PFSK-1 (cell line): ENCODE data around the gene ITPA.

Experiments used
- FOXP2 ChIP-seq: optimal IDR thresholded peaks from 2 replicates; pipeline ENCODE3; 2011; ENCODE audit warnings: borderline replicate concordance, control low read depth, inconsistent platforms; ENCODE audit not compliant: insufficient read depth; ENCODE audit errors: extremely low read length, extremely low read depth
- POLR2AphosphoS5 ChIP-seq: IDR thresholded peaks from 2 replicates; pipeline ENCODE4 v1.6.1; 2012; ENCODE audit warnings: low read depth, mild to moderate bottlenecking, control low read depth, low read length, moderate library complexity
- SIN3A ChIP-seq: IDR thresholded peaks from 2 replicates; pipeline ENCODE4 v1.6.1; 2012; ENCODE audit warnings: mild to moderate bottlenecking, low read length, moderate library complexity, borderline replicate concordance; ENCODE audit not compliant: insufficient read depth
- TAF1 ChIP-seq: IDR thresholded peaks from 2 replicates; pipeline ENCODE4 v1.6.1; 2012; ENCODE audit warnings: low read length, control low read depth, borderline replicate concordance; ENCODE audit not compliant: insufficient read depth
- TF ChIP-seq, protein P1 (sequence below), 2 experiments: IDR thresholded peaks; 2 replicates each; pipeline versions ENCODE4 v1.6.1 to v1.8.0; 2011 to 2012; ENCODE audit warnings: low read depth in 2 of 2, low read length in 2 of 2, control low read depth in 1 of 2, inconsistent platforms in 1 of 2, mild to moderate bottlenecking in 1 of 2, moderate library complexity in 1 of 2; ENCODE audit not compliant: insufficient read depth in 1 of 2

The ITPA gene

GRCh38 chr20:3177746-3178485 lies 31.4 kb upstream of the ITPA start:
- TF ChIP-seq TAF1 (no peak), FOXP2 (no peak), POLR2AphosphoS5 (no peak), SIN3A (no peak)
- TF ChIP-seq, protein P1, sequence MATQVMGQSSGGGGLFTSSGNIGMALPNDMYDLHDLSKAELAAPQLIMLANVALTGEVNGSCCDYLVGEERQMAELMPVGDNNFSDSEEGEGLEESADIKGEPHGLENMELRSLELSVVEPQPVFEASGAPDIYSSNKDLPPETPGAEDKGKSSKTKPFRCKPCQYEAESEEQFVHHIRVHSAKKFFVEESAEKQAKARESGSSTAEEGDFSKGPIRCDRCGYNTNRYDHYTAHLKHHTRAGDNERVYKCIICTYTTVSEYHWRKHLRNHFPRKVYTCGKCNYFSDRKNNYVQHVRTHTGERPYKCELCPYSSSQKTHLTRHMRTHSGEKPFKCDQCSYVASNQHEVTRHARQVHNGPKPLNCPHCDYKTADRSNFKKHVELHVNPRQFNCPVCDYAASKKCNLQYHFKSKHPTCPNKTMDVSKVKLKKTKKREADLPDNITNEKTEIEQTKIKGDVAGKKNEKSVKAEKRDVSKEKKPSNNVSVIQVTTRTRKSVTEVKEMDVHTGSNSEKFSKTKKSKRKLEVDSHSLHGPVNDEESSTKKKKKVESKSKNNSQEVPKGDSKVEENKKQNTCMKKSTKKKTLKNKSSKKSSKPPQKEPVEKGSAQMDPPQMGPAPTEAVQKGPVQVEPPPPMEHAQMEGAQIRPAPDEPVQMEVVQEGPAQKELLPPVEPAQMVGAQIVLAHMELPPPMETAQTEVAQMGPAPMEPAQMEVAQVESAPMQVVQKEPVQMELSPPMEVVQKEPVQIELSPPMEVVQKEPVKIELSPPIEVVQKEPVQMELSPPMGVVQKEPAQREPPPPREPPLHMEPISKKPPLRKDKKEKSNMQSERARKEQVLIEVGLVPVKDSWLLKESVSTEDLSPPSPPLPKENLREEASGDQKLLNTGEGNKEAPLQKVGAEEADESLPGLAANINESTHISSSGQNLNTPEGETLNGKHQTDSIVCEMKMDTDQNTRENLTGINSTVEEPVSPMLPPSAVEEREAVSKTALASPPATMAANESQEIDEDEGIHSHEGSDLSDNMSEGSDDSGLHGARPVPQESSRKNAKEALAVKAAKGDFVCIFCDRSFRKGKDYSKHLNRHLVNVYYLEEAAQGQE (IDR thresholded peaks at IDR 0.05; ENCODE audit: insufficient read depth in 1 of 2, low read depth in 2 of 2, low read length in 2 of 2): no peak

DNA sequence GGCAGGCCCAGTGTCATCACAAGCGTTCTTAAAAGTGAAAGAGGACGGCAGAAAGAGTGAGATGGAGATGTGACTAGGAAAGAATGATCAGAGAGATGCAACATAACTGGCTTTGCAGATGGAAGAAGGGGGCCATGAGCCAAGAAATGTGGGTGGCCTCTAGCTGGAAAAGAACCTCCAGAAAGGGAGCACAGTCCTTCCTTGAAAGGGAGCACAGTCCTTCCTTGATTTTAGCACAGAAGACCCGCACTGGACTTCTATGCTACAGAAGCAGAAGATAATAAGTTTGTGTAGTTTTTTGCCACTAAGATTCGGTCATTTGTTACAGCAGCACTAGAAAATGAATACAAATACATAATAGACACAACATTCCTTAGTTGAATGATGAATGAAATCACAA lies 29.0 kb upstream of the ITPA start:
- TF ChIP-seq POLR2AphosphoS5: no peak
- no peak for TF ChIP-seq SIN3A
- no peak for TF ChIP-seq FOXP2
- TF ChIP-seq, protein P1 (IDR thresholded peaks at IDR 0.05; ENCODE audit: insufficient read depth in 1 of 2, low read depth in 2 of 2, low read length in 2 of 2): no peak
- no peak for TF ChIP-seq TAF1

GRCh38 chr20:3181270-3181669 lies 28.0 kb upstream of the ITPA start:
- no peak for TF ChIP-seq POLR2AphosphoS5
- TF ChIP-seq FOXP2: no peak
- TF ChIP-seq, protein P1 (IDR thresholded peaks at IDR 0.05; ENCODE audit: insufficient read depth in 1 of 2, low read depth in 2 of 2, low read length in 2 of 2): no peak
- no peak for TF ChIP-seq TAF1
- TF ChIP-seq SIN3A: no peak

GRCh38 chr20:3183896-3184612 lies 25.2 kb upstream of the ITPA start:
- TF ChIP-seq SIN3A (no peak), POLR2AphosphoS5 (no peak), FOXP2 (no peak), TAF1 (no peak)
- TF ChIP-seq, protein P1 (IDR thresholded peaks at IDR 0.05; ENCODE audit: insufficient read depth in 1 of 2, low read depth in 2 of 2, low read length in 2 of 2): no peak
